C4-2B (cell line): Measurements from ENCODE around the gene VAT1.

Source experiments
- ZFX ChIP-seq: fragments of 450-650 bp; IDR thresholded peaks from 2 replicates; pipeline ENCODE4 v1.6.1; 2017
- TF ChIP-seq, protein P1 (sequence below): fragments of 450-650 bp; conservative IDR thresholded peaks from 2 replicates; pipeline ENCODE4 v1.5.1; 2017; ENCODE audit warnings: mild to moderate bottlenecking

DNA sequence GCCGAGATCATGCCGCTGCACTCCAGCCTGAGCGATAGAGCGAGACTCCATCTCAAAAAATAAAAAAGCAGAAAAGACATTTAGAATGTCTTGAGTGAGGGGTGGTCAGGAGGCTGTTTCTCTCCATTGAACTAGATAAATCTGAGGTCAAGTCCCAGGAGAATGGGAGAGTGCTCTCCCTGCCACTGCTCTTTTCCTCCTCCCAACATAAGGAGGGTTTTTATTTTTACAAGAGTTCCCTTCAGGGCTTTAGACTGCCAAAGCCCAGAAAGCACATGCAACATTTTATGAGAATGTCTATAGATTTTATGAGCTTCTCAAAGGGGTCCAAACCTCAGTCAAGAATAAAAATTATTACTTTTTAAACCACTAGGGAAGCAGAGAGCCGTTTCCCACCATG lies 4.4 kb upstream of the VAT1 start:
- TF ChIP-seq, protein P1, sequence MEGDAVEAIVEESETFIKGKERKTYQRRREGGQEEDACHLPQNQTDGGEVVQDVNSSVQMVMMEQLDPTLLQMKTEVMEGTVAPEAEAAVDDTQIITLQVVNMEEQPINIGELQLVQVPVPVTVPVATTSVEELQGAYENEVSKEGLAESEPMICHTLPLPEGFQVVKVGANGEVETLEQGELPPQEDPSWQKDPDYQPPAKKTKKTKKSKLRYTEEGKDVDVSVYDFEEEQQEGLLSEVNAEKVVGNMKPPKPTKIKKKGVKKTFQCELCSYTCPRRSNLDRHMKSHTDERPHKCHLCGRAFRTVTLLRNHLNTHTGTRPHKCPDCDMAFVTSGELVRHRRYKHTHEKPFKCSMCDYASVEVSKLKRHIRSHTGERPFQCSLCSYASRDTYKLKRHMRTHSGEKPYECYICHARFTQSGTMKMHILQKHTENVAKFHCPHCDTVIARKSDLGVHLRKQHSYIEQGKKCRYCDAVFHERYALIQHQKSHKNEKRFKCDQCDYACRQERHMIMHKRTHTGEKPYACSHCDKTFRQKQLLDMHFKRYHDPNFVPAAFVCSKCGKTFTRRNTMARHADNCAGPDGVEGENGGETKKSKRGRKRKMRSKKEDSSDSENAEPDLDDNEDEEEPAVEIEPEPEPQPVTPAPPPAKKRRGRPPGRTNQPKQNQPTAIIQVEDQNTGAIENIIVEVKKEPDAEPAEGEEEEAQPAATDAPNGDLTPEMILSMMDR: no peak
- no peak for TF ChIP-seq ZFX
